Body of pancreas (tissue), 4 donors: ENCODE measurements around the gene FHOD3. TPM values are rescaled to one million over a fixed set of nuclear protein-coding genes. Genes with fewer than 3 reads are reported as not detected.

Experiments used
- ATAC-seq: fragments of 150-250 bp; one replicate; pipeline ENCODE4 v1.9.1; 2016
- DNase-seq, 4 donors: peaks; one replicate each; pipeline ENCODE4 v3.0.0-alpha.2; 2019
- H3K27ac ChIP-seq, 4 donors: fragments of 200-600 bp; sonication (generic); 1 replicate in 3 of 4; 2 replicates in 1 of 4; pipeline versions ENCODE4 v1.5.1 to v1.6.1; 2016 to 2019; ENCODE audit warnings: mild to moderate bottlenecking in 1 of 4, mixed read lengths in 1 of 4, moderate library complexity in 1 of 4
- H3K27me3 ChIP-seq, 2 donors: fragments of 200-600 bp; sonication (generic); one replicate each; pipeline ENCODE4 v1.6.0; 2016; ENCODE audit warnings: mild to moderate bottlenecking in 1 of 2
- H3K36me3 ChIP-seq, 2 donors: fragments of 200-600 bp; sonication (generic); replicated peaks in 1 of 2; 2 replicates each; pipeline ENCODE4 v1.5.1; 2016; ENCODE audit warnings: low read depth in 2 of 2; ENCODE audit not compliant: insufficient read depth in 1 of 2
- H3K4me1 ChIP-seq: fragments of 200-600 bp; sonication (generic); one replicate; pipeline ENCODE4 v1.6.0; 2016
- H3K4me3 ChIP-seq, 2 donors: fragments of 200-600 bp; sonication (generic); 1 replicate in 1 of 2; 2 replicates in 1 of 2; pipeline ENCODE4 v1.5.1; 2016 to 2019
- H3K9me3 ChIP-seq, 3 donors: fragments of 200-600 bp; sonication (generic); 1 replicate in 2 of 3; 2 replicates in 1 of 3; pipeline ENCODE4 v1.5.1; 2016
- CTCF ChIP-seq, 7 experiments: fragments of 450-650 bp in 4 of 7; fragments of 200-600 bp in 3 of 7; sonication (generic) in 3 of 7; IDR thresholded peaks; one replicate each; pipeline ENCODE4 v1.5.1; 2016 to 2019; ENCODE audit warnings: antibody characterized with exemption in 7 of 7
- POLR2A ChIP-seq, 3 donors: fragments of 450-650 bp; IDR thresholded peaks; one replicate each; pipeline ENCODE4 v1.6.1; 2016; ENCODE audit warnings: antibody characterized with exemption in 3 of 3, mild to moderate bottlenecking in 2 of 3
- WGBS, 2 donors: methylation state at CpG; one replicate each; pipeline ENCODE4 v1.1.5; 2017; 5-methylcytosine and 5-hydroxymethylcytosine counted together
- intact Hi-C: fragments of 100-400 bp; cut with DNase I; formaldehyde crosslinking; loops from one replicate; pipeline ENCODE4 v1.15.1; 2023
- total RNA-seq, 2 donors: library from RNA; depleted of rRNA; stranded (reverse); fragments of >200 nt; gene quantifications; one replicate each; pipeline ENCODE4 v1.1.0, GENCODE V29; 2016

FHOD3 gene
- total RNA-seq, 2 donors from 2014 or later = 0.52 to 2.0 TPM

DNA sequence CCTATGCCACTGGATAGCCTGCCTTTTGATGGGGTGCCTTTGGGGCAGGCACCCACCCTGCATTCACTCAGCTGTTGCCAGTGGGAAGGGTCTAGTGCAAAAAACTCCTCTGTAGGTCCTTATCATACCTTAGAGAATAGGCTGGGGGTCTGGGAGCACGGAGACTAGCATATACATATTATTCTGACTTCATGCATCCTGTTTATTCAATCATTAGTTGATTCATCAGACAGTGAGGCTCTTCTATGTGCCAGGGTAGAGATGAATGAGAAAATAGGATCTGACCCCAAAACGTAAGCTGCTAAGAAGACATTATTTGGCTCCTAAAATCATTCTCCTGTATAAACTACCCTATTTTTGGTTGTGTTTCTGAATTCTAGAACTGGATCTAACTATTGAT is 378.0 kb downstream of the FHOD3 start:
- intact Hi-C loops = no loop called here
- DNase-seq = no peak
- TF ChIP-seq POLR2A (IDR thresholded peaks at IDR 0.05) (no peak), CTCF (IDR thresholded peaks at IDR 0.05) (no peak)
- H3K9me3 ChIP-seq = no peaks in the 10 kb centered on the region
- H3K27ac ChIP-seq = no peak overlapping the region
- ATAC-seq = no peak
- 68 to 87% methylated on average over 2 of the region's 2 CpGs for WGBS, 2 donors
- no peak overlapping the region for H3K4me3 ChIP-seq
- H3K36me3 ChIP-seq = no peaks in the 10 kb centered on the region
- H3K4me1 ChIP-seq = no peaks in the 10 kb centered on the region
- H3K27me3 ChIP-seq = no peaks in the 10 kb centered on the region

GRCh38 chr18:36676629-36677028 is 379.1 kb downstream of the FHOD3 start:
- H3K27ac ChIP-seq = no peak overlapping the region
- H3K4me3 ChIP-seq = no peak overlapping the region
- intact Hi-C loops = no loop called here
- H3K9me3 ChIP-seq = no peaks in the 10 kb centered on the region
- WGBS, 2 donors = 0% methylated on average over 1 of the region's 1 CpG
- H3K27me3 ChIP-seq = no peaks in the 10 kb centered on the region
- no peaks in the 10 kb centered on the region for H3K4me1 ChIP-seq
- no peaks in the 10 kb centered on the region for H3K36me3 ChIP-seq
- DNase-seq (no peak), ATAC-seq (no peak)
- TF ChIP-seq POLR2A (IDR thresholded peaks at IDR 0.05) = no peak
- TF ChIP-seq CTCF (IDR thresholded peaks at IDR 0.05) = no peak

DNA sequence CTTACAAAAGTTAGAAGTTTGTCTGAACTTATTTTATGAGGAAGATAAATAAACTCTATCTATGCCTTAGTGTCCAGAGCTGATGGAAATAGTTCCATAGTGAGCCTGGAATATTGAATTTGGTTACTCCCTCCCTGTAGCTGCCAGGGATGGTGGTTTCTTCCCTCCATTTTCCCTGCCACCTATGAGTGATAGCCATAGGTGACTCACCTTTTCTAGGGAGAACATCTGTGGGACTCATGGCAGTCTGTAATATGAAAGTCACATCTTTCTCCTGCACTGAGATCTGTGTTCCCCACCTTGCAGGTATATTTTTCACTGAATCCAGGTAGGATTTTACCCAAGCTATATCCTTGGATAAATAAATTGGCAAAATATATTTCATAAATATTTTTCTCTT is 382.5 kb downstream of the FHOD3 start:
- Histone ChIP-seq H3K27ac (no peak overlapping the region), H3K27me3 (no peaks in the 10 kb centered on the region), H3K9me3 (no peaks in the 10 kb centered on the region), H3K36me3 (no peaks in the 10 kb centered on the region), H3K4me1 (no peaks in the 10 kb centered on the region), H3K4me3 (no peak overlapping the region)
- TF ChIP-seq POLR2A (IDR thresholded peaks at IDR 0.05) = no peak
- no peak for TF ChIP-seq CTCF (IDR thresholded peaks at IDR 0.05)
- DNase-seq (no peak), ATAC-seq (no peak)
- intact Hi-C loops = no loop called here

DNA sequence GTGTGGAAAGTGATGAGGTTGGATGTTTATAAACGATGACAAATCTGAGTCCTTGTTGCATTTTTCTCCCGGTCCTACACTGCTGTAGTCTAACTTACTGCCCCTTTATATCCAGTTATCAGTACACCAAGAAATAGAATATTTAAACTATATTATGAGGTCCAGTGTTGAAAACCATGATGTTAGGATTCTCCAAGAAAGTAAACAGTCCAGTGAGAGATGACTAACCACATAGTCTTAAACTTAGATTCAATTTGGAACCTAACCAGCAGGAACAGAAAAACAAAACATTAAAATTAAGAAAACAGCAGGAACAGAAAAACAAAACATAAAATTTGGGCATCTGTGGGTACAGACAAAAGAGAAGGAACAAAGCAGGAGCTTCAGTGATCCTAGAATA is 388.1 kb downstream of the FHOD3 start:
- 84 to 91% methylated on average over 2 of the region's 2 CpGs for WGBS, 2 donors
- intact Hi-C loops = no loop called here

More for the DNA sequence above, 388.1 kb downstream of the FHOD3 start:
- DNase-seq (no peak), ATAC-seq (no peak)
- Histone ChIP-seq H3K4me3 (no peak overlapping the region), H3K36me3 (no peaks in the 10 kb centered on the region), H3K27ac (no peak overlapping the region), H3K9me3 (no peaks in the 10 kb centered on the region), H3K27me3 (no peaks in the 10 kb centered on the region), H3K4me1 (no peaks in the 10 kb centered on the region)
- TF ChIP-seq POLR2A (IDR thresholded peaks at IDR 0.05) (no peak), CTCF (IDR thresholded peaks at IDR 0.05) (no peak)
